ENCODE measurements around the gene PEX10.

Gene PEX10

DNA sequence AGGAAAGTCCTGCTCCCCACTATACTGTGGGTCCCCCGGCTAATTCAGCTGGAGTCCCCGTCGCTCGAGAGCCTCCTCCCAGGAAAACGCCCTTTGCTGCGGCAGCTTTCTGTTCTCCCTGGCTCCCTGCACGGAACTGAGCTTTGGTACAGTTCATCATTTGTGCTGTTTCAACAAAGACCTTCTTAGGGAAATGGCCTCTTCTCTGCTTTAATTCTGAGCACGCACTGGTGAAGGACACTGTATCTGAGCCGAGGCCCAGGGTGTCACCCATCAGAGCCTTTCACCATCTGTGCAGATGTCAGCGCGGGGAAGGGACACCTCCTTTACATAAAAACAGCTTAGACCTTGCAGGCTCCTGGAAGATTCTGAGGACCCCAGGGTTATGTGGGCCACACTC lies 13.5 kb upstream of the PEX10 start:
- DNase-seq (ENCODE audit: low spot score) = no peak

DNA sequence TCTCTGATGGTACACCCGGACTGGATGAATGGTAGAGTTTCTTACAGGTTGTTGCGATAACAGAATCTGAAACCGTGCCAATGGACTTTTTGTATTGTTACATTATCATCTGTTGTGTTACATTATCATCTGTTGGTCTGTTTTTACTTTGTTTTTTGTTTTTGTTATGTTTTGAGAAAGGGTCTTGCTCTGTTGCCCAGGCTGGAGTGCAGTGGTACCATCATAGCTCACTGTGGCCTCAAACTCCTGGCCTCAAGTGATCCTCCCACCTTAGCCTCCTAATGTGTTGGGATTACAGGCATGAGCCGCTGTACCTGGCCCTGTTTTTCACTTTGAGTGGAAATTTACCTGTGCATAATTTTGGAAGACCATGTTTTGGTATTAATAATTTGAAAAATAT lies 10.2 kb upstream of the PEX10 start:
- DNase-seq (ENCODE audit: low spot score) = no peak

DNA sequence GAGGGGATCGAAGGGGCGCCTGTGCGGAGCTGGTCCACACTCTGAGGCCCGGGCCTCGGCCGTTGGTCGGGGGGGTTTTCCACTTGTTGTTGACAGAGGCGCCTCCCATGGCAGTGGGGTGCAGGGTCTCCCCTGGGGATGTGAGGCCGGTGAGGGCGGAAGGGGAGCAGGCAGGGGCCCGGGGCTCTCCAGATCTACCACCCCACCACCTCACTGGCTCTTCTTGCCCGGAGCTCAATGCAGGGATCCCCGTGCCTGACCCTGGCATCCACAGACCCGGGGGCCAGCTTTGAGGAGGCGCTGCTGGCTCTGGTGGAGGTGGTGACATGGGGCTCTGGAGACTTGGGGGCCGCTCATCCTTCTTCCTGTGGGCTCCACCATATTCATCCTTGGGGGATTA lies 7.1 kb upstream of the PEX10 start:
- no peak for DNase-seq (ENCODE audit: low spot score)

DNA sequence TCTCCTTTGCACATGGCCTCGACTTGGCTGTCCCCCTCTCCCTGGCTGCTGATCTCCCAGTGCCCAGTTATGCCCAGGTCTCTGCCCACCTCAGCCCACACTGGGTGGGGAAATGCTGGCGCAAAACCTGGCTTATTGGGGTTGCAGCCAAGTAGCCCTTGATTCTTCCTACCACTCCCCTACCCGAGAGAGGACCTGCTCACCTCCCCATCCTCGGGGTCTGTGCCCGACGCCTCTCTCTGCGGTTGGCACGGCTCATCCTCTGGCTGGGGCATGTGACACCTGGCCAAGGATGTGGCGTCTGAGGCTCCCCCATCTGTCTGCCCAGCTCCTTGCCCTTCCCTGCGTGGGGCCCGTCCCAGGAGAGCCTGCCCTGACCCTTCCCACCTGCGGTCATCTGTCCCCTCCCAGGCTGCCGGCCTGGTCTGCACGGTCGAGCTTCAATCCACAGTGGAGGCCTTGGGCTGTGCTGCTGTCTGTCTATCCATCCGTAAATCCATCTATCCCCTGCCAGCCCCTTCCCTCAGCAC lies 6.5 kb upstream of the PEX10 start:
- no peak for DNase-seq (ENCODE audit: low spot score)

DNA sequence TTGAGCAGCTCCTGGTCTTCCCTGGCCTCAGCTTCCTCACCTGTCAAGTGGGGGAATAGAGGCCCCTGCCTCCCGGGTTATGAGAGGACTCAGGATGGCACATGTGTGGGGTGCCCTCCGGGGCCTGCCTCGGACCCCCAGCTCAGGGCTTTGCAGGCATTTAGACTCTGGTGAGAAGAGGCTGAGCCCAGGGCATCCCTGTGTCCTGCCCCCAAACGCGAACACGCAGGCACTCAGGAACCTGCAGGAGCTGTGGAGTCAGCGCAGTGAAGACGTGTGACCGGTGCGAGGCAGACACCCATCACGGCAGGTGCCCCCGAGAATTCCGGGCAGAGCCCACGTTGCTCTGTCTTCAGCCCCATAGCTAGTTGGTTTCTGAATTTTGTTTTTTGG lies 5.5 kb upstream of the PEX10 start:
- no peak for DNase-seq (ENCODE audit: low spot score)

DNA sequence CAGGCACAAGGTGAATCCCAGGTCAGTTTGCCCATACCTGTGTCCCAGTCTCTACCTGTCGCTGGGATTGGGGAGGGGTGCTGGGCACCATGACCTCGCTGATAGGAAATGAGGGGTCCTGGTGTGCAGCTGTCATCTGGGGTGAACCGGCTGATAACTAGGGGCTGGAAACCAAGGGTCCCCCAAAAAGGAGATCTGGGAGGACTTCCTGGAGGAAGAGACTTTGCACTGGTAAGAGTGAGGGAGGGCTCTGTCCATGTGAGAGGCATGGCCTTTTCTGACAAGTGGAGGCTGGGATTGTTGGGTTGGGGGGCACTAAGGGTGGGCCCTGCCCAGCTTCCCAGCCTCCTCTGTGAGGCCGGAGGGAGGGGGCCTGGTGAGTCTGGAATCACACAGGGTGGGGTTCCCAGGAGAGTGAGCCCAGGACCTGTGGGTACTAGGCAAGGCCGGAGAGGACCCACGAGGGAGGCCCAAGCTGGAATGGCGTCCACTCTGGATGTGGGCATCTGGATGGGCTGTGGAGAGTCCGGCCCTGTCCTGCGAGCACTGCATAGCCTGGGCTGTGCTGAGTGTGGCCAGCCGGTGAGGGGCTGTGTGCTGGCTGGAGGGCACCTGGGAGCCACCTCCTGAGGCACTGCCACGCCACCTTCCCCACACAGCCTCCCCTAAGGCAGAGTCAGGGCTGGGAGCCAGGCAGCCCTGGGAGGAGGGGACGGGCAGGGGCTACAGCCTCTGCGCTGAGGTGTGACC lies 4.9 kb upstream of the PEX10 start:
- DNase-seq (ENCODE audit: low spot score) = no peak

DNA sequence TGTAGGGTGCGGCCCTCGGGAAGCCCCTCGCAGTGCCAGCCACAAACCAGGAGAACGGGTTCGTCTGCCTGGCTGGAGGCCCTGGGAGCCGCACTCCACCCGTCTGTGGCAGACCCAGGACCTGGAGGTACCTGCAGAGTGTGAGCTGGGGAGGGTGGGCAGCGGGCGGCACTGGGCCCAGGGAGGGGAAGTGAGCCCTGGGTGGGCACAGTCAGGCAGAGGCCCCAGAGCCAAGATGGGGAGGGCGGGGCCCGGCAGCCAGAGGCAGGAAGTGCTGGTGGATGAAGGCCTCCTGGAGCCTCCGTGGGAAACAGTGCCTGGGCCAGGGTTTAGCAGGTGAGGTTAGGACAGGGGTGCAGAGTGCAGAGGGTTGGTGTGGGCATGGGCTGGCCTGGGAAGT lies 4.0 kb upstream of the PEX10 start:
- no peak for DNase-seq (ENCODE audit: low spot score)

DNA sequence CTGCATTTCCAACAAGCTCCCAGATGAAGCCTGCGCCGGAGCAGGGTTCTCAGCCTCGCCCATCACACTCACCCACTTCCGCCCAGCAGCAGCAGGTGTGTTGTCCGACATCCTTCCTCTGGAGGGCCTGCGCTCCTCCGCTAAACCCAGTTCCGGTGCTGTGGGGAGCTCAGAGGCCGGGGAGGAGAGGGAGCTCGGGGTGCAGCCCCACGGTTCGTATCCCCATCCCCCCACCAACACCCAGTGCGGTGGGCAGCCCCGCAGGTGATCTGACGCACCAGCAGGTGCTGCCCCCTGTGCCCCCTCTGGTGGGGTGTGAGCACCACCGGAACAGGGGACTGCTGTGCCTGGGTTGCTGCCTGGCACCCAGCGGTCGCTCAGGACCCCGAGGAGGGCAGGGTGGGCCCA lies 3.4 kb upstream of the PEX10 start:
- no peak for DNase-seq (ENCODE audit: low spot score)

DNA sequence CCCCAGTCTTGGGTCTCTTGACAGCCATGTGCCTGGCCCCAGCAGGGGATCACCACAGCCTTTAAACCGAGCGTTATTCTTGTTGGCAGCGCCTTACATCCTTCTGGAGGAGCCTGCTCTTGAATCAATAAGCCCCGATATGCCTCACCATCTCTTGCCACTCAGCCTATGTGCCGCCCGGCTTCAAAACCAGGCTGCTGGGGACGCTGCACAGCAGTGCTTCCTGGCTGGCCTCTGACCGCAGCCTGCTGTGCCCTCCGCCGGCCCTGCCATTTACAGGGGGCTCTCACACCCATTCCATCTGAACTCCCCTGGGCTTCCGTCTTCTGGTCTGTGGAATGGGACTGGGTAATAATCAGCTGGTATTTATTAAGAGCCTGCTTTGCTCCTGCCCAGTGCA lies 3.0 kb upstream of the PEX10 start:
- no peak for DNase-seq (ENCODE audit: low spot score)

DNA sequence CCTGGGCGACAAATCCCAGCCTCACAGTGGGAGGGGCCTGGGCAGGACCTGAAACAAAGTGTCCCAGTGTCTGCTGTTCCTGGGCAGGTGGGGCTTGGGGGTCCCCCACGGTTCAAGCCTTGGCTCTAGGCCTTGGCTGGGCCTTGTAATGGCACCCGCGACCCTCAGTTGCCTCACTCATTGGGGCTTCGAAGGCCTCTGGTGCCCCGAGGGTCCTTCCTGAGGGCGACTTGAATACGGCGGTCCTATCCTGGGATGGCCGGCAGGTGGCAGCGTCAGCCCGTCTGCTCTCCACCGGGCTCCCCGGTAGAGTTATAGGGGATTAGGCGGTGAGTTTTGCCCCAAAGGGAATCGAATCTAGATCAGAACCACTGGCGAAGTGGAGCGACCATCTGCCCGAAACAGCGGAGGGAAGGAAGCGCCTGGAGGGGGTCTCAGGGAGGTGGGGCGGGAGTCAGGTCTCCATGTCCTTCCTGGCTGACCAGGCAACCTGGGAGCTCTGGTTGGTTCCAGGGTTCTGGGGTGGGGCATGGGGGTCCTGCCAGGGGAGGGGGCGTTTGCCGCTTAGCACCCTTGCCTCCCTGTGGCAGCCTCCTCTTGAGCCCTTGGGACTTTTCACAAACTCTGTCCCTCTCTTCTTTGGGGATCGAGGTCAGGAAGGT lies 2.1 kb upstream of the PEX10 start:
- peak; percentile 92 for DNase-seq (ENCODE audit: low spot score)

DNA sequence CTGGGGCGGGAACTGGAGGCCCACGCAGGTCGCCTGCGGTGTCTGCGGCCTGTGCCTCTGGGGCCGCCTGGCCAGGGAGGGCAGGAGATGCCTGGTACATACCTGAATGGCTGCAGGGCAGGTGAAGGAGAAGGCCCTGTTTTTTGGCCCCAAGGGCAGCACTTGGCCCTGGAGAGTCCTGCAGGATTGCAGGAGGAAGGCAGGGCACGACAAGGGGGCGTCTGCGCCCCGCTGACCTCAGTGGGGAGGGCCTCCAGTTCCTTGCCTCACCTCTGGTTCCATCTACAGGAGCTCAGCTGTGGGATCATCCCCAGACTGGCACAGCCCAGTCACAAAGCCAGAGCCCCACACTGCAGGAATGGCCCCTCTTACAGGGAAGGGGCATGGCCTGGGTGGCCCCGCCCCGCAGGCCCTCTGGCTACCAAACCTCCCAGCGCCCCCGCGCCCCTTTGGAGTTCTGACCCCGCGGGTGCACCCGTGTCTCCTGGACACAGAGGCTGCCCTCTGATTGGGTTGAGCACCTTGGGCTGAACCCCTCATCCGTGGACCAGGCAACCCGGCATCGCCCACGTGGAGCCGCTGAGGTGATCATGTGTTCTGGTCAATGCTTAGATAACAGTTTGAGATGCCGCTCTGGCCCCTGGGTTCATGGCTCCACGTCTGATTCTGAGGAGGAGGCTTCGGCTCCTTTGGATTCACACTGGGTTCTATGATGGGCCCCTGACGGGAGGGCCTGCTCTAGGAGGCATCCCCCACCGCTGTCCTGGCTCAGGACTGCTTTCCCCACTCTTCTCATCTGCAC lies 1.3 kb upstream of the PEX10 start:
- DNase-seq (ENCODE audit: low spot score) = no peak

DNA sequence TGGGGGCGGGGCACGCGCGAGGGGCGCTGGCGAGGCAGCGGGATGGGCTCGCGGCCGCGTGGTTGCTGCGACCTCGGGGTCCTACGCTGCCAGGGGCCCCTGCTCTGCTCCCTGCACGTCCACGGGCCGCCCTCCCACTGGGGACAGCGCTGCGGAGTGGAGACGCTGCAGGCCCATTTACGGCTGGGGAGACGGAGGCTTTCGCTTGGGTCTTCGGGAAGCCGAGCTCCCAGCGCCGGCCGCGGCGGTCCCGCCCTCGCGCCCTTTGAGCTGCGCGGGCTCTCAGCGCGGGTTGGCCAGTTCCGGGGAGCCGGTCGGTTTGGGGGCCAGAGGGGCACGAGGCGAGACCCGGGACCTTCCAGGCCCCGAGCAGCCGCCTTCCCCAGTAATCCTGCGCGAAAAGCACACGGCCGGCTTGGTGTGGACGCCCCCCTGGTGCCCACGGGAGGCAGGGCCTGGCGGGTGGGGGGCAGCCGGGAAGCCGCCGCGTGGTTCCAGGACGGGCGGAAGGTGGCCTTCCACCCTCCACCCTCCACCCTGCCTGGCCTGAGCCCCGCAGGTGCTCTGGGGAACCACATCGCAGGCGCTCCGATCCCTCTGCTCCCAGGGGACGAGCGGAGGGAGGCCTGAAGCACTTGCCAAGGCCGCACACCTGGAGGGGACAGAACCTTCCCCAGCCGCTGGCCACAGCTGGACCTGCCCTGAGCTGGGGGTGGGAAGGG lies 570 bp upstream of the PEX10 start:
- DNase-seq (ENCODE audit: low spot score) = peak; percentile 79

DNA sequence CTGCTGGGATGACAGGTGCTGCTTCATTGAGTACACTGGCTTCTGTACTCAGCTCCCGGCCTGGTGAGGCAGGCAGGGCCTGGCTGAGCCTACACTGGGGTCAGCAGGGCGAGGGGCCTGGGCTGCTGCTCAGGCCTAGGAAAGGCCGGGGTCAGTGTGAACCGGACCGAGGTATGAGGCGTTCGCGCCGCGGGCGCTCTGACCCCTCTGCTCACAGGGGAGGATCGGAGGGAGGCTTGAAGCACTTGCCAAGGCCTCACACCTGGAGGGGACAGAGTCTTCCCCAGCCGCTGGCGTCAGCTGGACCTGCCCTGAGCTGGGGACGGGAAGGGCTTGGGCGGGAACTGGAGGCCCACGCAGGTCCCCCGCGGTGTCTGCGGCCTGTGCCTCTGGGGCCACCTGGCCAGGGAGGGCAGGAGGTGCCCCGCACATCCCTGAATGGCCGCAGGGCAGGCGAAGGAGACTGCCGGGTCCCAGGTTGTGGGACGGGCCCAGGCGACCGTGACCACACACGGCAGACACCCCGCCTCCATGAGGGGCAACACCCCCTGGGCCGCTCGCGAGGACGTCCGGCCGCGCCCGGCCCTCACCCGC lies 466 bp downstream of the PEX10 start:
- DNase-seq (ENCODE audit: low spot score) = no peak

DNA sequence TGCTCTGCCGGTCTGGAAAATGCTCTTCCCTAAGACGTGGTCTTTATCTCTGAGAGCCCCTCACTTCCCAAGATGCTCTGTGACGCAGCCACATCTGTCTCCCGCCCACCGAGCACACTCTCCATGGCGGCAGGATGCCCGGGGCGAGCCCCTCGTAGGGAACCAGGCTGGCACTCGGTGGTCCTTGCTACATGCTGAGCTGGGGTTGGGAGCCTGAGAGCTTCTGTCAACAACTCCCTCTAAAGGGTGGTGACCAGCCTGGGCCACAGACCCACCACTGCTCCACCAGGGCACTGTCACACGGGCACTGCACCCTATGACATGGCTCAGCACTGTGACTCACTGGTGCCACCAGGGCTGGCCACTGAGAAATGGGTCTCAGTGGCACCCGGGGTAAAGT lies 2.6 kb downstream of the PEX10 start:
- DNase-seq (ENCODE audit: low spot score) = no peak

DNA sequence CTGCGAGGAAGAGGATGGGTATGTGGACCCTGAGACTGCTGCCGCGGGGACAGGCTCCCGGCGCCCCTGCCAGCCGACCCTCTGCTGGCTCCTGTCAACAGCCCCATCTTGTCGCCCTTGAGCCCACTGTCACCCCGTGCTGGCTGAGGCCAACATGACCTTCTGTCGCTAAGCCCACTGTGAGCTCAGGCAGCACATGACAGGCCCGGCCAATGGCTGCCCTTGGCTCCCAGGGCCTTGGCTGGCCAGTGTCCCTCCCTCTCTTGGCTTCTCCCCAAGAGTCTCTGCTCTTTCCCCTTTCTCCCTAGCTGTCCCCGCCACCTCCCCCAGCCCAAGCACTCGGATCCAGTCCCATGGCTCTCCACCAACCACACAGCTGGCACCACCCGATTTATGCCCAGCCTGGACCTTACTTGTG lies 3.5 kb downstream of the PEX10 start:
- DNase-seq (ENCODE audit: low spot score) = no peak

DNA sequence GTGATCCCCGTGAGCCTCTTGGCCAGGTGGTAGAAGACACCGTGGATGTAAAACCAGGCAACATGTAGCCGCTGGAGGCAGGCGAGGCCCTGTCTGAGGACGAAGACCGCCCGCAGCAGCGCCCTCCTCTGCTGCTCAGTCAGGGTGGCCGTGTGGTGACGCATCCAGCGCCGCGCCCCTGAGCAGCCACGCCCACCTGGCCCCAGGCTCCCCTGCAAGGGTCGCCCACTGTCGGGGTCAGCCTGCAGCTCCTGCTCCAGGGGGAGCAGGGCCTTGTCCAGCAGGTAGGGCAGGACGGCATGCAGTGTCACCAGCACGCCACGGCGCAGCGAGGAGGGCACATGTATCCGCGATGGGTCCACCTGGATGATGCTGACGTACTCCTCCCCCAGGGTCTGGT lies 3.9 kb downstream of the PEX10 start:
- no peak for DNase-seq (ENCODE audit: low spot score)

DNA sequence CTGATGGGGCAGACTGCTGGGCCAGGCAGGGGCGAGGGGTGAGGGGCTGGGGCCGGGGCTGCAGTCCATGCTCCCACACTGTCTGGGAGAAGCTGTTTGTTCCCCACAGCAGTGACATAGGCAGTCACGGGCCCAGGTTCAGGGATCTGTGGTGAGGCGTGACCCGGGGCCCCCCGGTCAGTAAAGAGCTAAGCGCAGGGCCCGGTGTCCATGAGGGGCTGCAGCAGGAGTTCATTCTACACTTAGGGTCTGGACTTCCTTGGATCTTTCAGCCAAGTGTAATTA lies 4.4 kb downstream of the PEX10 start:
- no peak for DNase-seq (ENCODE audit: low spot score)

DNA sequence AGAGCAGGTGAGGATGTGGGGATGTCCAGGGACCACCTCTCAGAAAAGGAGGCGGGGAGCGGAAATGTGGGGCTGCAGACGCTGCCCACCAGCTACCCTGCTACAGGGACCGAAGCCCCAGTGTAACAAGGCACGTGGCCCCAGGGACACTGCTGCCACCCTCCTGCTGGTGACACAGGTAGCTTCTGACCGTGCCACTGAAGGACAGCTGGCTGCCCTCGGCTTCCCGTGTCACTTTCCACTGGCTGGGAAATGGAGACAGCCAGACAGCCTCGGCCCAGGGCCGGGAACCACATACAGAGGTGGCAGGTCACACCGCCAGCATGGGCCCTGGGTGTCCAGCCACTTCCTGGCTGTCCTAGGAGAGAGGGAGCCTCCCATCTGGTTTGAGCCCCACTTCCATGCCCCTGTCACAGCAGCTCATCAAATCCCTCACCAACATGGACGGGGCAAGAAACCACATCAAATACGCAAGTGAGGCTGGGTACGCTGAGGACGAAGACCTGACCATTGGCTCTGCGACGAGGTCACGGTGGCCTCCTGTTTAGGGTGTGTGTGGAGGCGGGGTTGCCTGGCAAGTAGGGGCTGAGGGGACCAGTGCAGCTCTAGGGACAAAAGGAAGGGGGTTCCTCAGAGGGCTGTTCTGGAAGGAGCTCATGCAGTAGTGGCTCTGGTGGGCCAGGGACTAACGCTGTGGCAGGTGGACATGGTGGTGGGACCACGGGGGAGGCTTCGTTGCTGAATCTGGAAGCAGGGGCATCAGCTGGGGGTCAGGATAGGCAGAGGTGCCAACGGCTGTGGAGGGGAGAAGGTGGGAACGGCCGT lies 5.0 kb downstream of the PEX10 start:
- no peak for DNase-seq (ENCODE audit: low spot score)

DNA sequence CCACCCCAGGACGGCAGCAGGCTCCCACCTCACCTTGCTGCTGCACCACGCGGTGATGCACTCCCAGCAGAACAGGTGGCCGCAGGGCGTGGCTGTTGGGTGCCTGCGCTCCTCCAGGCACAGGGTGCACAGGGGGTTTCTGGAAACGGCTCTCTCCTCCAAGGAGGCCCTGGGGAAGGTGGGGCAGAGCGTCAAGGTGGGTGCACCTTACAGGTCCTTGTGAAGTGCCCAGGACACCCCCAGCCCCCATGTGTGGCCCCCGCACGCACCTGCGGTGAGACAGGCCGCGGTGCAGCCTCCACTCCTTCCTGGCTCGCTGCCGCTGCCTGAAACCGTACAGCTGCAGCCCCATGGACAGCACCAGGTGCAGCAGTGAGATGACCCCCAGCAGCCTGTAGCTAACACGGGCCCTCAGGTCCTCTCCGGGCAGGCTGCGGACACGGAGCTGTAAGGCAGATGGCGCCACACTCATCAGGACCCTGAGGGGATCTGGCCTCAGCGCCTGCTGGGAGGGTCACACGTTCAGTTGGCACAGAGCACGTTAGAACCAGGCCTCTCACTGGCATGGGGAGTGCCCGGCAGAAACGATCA lies 5.8 kb downstream of the PEX10 start:
- DNase-seq (ENCODE audit: low spot score) = no peak

DNA sequence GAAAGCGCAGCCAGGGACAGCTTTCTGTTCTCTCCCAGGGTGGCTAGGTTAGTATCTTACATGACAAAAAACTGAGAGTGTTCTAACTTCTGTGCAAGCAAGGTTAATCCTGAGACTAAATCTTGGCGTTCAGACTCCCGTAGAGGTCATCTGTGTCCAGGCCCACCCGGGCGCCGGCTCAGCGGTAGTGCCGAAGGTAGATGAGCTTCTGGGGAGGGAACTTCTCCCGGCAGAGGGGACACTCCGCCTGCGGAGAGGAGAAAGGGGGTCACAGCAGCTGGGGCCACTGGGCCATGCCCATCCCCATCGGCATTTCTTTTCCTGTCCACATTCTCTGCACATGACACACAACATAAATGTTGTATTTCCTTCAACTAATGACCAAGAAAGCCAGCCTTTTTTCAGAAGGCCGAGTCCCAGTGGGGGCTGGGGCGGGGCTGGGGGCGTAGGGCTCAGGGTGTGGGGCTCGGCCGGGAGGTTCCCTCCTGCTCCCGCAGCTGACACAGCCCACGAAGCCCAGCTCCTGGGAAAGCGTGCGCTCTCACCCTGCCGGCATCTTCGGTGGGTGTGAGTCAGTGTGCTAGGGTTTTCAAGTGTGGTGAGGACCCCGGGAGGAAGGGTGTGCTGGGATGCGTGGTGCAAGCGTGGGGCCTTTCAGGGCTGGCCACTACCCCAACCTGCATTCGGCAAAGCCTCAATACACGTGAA lies 6.6 kb downstream of the PEX10 start:
- peak; percentile 46 for DNase-seq (ENCODE audit: low spot score)
